Hypothalamus (tissue), 51 donors: ENCODE results near the gene RAMAC.
"Not testable (repeated sequence)": the region's sequence is repeated elsewhere in the genome, so short reads cannot be mapped to it uniquely, and the experiment has no call there.

Source experiments
- DNase-seq, 51 donors: peaks; one replicate each; lab custom pipeline; 2025; lab: John Stamatoyannopoulos, UW

Gene RAMAC

GRCh38 chr15:82964890-82965289 is 21.1 kb upstream of the RAMAC start:
- no peak for DNase-seq

GRCh38 chr15:82966671-82967071 is 19.3 kb upstream of the RAMAC start:
- no peak for DNase-seq

- DNase-seq: no peak
Observed at GRCh38 chr15:82968066-82968465, 17.9 kb upstream of the RAMAC start.

- DNase-seq: no peak
Observed at GRCh38 chr15:82969353-82969752, 16.7 kb upstream of the RAMAC start.

- DNase-seq: no peak
Observed at GRCh38 chr15:82970078-82970686, 15.8 kb upstream of the RAMAC start.

GRCh38 chr15:82970696-82971095 is 15.3 kb upstream of the RAMAC start:
- no peak for DNase-seq

GRCh38 chr15:82971218-82971984 is 14.6 kb upstream of the RAMAC start:
- no peak for DNase-seq

- no peak for DNase-seq
Observed at GRCh38 chr15:82972990-82973389, 13.0 kb upstream of the RAMAC start.

- no peak for DNase-seq
Observed at GRCh38 chr15:82977076-82977475, 8.9 kb upstream of the RAMAC start.

GRCh38 chr15:82978438-82978837 is 7.6 kb upstream of the RAMAC start:
- DNase-seq: no peak

- no peak for DNase-seq
Observed at GRCh38 chr15:82979726-82980125, 6.3 kb upstream of the RAMAC start.

GRCh38 chr15:82980981-82981380 is 5.0 kb upstream of the RAMAC start:
- no peak for DNase-seq

GRCh38 chr15:82986442-82986780 is 401 bp downstream of the RAMAC start:
- DNase-seq: no peak

- no peak for DNase-seq
Observed at GRCh38 chr15:82992436-82992998, 6.5 kb downstream of the RAMAC start.

- no peak for DNase-seq
Observed at GRCh38 chr15:82993144-82993543, 7.1 kb downstream of the RAMAC start.

- DNase-seq: no peak
Observed at GRCh38 chr15:82995076-82995475, 9.1 kb downstream of the RAMAC start.

- DNase-seq: no peak
Observed at GRCh38 chr15:82995938-82996337, 9.9 kb downstream of the RAMAC start.

GRCh38 chr15:82999426-82999825 is 13.4 kb downstream of the RAMAC start:
- no peak for DNase-seq

- DNase-seq: peak in 4 of 51 donors; percentile 7 to 35 (median 14)
Observed at GRCh38 chr15:82999905-83000671, 14.1 kb downstream of the RAMAC start.

GRCh38 chr15:83000672-83001031 is 14.6 kb downstream of the RAMAC start:
- DNase-seq: not testable (repeated sequence)

- DNase-seq: peak in 45 of 51 donors; percentile 16 to 85 (median 51)
Observed at GRCh38 chr15:83010709-83011270, 24.8 kb downstream of the RAMAC start.
